ENCODE data around the gene ABCC1.

DNA sequence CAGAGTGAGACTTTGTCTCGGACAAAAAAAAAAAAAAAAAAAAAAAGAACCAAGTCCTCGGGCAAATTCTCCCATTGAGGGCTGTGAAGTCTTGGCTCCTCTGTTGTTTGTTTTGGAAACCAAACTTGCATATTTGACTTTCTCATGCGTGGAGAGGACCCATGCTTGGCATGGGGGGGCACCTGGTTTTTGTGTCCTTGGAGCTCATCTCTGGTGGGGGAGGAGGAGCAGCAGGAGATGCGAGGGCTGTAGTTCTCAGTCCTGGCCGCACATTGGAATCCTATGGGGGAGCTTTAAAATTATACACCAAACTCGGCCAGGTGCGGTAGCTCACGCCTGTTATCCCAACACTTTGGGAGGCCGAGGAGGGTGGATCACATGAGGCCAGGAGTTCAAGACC, 199.3 kb downstream of the ABCC1 start:
- TF ChIP-seq, protein P1, sequence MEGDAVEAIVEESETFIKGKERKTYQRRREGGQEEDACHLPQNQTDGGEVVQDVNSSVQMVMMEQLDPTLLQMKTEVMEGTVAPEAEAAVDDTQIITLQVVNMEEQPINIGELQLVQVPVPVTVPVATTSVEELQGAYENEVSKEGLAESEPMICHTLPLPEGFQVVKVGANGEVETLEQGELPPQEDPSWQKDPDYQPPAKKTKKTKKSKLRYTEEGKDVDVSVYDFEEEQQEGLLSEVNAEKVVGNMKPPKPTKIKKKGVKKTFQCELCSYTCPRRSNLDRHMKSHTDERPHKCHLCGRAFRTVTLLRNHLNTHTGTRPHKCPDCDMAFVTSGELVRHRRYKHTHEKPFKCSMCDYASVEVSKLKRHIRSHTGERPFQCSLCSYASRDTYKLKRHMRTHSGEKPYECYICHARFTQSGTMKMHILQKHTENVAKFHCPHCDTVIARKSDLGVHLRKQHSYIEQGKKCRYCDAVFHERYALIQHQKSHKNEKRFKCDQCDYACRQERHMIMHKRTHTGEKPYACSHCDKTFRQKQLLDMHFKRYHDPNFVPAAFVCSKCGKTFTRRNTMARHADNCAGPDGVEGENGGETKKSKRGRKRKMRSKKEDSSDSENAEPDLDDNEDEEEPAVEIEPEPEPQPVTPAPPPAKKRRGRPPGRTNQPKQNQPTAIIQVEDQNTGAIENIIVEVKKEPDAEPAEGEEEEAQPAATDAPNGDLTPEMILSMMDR (conservative IDR thresholded peaks at IDR 0.05): no peak
- TF ChIP-seq EZH2 (IDR thresholded peaks at IDR 0.05; ENCODE audit: low read depth): no peak
